Fibroblast of upper back skin (primary cell): Measurements from ENCODE around the gene IDE.
A peak's percentile ranks its signal among the peaks of the same experiment; 100 is the strongest.

Experiments used
- DNase-seq: peaks from one replicate; pipeline ENCODE4 v3.0.0-alpha.2; 2013

IDE gene

DNA sequence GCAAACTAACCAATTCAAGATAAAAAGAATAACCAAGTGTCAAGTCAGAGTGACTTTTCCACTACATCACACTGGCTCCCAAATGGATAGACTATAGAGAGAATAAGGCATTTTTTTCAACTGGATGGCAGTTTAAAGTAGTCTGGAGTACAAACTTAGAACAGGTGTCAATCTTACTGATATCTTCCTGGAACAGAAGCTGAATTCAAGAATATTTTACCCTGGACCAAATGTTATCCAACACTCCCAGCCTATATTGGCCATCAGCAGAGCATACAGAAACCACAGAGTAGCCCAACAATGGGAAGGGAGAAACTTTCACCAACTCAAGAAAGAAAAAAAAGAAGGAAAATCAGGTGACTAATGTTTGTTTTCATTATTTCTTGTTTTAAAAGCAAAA lies 11.5 kb downstream of the IDE start:
- DNase-seq = no peak

DNA sequence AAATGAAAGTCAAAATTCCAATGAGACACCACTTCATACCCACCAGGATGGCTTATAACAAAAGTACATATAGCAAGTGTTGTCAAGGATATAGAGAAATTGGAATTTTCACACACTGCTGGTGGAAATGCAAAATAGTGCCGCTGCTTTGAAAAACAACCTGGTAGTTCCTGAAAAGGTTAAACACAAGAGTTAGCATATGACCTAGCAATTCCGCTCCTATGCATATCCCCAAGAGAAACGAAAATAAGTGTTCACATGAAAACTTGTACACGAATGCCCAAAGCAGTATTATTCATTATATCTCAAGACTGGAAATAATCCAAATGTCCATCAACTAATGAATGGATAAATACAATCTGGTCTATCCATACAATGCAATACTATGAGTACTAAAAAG lies 14.8 kb downstream of the IDE start:
- no peak for DNase-seq

DNA sequence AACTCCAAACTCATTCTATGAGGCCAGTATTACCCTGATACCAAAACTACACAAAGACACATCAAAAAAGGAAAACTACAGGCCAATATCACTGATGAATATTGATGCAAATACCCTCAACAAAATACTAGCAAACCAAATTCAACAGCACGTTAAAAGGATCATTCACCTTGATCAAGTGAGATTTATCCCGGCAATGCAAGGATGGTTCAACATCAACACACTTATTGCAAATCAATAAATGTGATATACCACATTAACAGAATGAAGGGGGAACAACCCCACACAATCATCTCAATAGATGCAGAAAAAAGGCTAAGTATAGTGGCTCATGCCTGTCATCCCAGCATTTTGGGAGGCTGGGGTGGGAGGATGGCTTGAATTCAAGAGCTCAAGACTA lies 19.9 kb downstream of the IDE start:
- DNase-seq = no peak

DNA sequence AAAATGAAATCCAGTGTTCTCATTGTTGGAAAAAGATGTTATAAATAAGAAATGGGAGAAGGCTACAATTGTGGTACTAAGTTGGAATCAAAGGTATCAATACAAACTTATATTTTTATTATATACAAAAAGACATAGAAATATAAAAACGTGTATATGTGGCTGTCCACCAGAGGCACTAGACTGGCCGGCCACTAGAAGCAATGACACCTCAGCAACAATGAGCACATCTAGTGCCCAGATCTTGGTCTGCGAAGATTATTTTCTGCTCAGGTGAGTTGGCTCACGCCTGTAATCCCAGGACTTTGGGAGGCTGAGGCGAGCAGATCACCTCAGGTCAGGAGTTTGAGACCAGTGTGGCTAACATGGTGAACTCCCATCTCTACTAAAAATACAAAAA lies 21.6 kb downstream of the IDE start:
- DNase-seq = no peak

DNA sequence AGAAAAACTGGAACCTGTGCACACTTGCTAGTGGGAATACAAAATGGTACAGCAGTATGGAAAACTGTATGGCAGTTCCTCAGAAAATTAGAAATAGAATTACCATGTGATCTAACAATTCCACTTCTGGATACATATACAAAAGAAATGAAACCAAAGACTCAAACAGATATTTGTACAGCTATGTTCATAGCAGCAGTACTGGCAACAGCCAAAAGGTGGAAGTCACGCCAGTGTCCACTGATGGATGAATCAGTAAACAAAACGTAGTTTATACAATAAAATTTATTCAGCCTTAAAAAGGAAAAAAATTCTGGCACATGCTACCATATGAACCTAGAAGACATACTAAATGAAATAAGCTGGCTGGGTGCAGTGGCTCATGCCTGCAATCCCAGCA lies 23.0 kb downstream of the IDE start:
- no peak for DNase-seq

DNA sequence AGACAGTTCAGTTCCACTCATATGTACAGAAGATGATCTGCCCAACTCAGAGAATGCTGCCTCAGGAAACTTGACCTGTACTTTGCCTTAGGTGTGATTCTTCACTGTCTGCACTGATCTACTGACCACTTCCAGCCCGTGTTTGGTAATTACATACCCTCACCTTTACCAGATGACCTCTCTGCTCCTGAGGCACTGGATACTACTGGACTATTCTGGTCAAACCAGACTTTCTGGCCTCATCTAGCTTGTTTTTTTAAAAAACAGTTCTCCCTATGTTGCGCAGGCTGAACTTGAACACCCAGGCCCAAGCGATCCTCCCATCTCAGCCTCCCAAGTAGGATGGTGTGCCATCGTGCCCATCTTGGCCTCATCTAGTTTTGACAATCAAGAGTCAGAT lies 26.2 kb downstream of the IDE start:
- DNase-seq = no peak

DNA sequence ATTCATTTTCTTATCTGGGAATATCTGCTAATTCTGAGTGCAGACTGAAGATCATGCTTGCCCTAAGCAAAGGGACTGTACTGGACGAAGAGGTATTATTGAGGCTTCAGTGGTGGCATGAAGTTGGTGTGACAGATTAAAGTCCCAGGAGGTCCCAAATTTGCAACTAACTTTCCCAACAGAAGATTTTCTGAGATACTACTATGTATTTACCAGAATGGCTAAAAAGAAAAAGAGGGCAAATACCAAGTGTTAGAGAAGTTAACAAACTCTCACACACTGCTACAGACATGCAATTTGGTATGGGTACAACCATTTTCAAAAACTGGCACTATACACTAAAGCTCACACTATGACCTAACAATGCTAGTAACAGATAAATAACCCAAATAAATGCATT lies 28.3 kb downstream of the IDE start:
- DNase-seq = no peak

DNA sequence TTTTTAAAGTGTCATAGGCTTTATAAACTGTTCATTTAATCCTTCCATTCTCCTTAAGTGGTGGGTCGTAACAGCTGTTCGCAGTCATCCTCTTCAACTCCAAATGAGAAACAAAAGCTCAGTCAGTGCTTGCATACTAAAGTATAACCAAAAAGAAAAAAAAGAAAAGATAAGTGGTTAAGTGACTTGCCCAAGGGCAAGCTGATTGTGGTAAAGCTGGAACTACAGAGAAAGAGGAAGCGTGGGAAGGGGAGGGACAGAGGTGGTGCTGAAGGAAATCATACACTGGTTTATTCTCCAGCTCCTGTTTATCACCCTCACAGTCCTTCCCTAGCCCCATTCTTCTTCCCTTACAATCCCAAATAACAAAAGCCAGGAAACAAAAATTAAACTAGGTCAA lies 29.6 kb downstream of the IDE start:
- DNase-seq = peak; percentile 1

DNA sequence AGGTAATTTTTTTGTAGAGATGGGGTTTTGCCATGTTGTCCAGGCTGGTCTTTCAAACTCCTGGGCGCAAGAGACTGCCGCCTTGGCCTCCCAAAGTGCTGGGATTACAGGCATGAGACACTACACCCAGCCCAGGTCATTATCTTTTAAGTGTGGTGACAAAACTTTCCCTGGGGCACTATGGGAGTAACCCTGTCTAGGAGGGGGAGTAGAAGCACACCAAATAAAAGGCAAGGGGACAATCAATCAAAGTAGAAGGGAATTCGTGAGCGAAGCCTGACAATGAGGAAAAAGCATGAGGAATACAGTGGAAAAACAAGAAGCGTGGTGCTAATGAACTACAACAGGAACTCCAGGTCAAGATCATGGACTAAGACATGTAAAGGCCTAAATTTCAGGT lies 31.4 kb downstream of the IDE start:
- no peak for DNase-seq

DNA sequence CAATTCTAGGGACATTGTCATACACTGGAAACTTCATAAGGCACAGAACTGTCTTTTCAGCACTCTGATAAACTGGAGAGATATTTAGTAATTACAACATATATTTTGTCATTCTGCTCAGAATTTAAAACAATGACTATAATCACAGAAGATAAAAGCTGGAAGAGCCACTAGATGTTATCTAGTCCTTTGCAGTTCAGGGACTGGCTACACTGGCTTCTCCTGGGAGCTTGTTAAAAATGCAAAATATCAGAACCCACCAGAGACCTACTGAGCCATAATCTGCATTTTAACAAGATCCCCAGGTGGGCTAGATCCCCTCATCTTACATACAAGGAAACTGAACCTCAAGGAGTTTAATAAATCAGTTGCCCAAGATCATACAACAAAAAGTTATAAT lies 32.3 kb downstream of the IDE start:
- no peak for DNase-seq

DNA sequence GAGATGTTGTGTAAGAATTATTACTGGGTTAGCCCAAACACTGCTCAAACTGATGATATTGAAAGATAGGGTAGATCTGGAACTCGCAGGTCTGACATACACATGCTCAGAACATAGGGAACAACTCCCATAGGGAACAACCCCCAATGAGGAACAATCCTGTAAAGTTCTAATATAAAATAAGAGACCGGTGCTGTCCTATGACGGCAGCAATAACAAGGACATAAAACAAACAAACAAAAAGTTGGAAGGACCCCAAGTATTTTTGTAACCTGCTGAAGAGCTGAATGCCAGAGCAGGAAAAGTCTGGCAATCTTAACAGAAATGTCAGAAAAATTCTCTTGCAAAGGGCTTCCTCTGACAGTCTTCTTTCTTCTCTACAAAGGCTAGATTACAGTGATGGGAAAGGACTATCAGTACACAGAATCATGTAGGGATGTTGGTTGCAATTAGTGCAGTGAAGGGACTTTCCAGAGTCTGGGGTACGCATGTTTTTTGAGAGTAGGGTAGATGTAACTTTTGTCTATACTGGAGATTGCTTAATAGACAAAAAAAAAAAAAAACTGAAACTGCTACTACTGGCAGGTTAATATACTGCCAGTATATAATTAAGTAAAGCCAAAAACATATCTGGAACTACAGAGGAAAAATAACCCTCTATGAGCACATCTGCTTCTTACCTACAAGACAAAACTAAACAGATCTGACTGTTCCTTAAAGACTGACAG lies 35.5 kb downstream of the IDE start:
- DNase-seq = no peak

DNA sequence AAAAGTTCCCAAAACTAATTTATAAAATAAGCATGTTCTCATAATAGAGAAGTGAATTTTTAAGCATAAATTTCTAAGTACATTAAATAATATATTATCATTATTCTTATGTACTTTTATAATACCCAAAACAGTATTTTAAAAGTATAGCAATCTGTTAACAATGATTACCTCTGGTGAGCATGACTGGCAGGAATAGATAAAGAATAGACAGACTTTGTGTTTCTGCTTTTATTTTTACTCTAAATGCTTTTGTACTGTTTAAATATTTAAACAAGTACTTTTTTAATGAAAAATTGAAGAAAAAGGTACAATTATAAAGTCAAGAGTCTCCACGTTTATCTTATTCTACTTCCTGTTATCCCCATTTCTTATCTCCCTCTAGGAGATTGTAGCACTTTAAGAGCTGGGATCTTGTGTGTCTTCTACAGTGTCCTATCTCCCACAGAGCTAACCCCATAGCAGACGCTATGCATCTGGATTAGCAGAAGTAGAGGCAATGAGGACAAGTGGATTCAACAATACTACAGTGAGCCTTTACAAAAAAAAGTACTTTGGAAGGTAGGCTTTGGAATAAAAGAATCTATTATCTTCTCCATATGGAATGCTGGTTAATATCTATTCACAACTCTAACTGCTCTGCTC lies 42.9 kb downstream of the IDE start:
- no peak for DNase-seq

DNA sequence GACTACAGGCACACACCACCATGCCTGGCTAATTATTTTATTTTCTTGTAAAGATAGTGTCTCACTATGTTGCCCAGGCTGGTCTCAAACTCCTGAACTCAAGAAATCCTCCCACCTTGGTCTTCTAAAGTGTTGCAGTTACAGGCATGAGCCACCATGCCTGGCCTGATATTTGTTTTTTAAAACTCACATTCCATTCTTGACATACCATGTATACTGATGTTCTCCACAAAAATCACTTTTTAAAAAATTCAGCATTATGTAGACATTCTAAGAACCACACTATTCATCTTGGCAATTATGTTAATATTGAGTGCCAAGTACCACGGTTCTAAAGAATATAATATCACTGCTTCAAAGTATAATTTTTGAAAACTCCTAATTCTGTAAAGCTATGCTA lies 43.5 kb downstream of the IDE start:
- peak; percentile 49 for DNase-seq

DNA sequence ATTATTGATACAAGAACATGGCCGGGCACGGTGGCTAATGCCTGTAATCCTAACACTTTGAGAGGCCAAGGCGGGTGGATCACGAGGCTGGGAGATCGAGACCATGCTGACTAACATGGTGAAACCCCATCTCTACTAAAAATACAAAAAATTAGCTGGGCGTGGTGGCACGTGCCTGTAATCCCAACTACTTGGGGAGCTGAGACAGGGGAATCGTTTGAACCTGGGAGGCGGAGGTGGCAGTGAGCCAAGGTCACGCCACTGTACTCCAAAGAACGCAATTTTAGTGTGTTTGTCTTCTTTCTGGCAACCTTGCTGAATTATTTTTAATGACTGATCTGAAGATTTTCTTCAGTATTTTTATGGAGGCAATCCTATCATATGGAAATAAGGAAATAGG lies 46.2 kb downstream of the IDE start:
- DNase-seq = no peak

DNA sequence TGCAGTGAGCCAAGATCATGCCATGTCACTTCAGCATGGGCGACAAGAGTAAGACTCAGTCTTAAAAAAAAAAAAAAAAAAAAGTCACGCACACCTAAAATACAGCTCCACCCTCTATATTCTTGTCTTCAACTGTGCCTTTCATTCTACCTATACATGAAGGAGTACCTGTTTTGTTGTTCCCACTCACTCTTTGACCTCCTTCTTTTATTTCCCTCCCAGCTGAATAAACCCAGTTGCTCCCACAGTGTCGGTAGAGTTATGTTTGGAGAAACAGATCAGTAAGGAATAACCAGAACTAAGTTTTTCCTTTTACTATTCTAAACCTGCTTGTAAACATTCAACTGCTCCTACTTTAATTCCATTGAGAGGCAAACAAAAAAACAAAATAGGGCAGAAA lies 50.3 kb downstream of the IDE start:
- DNase-seq = no peak

DNA sequence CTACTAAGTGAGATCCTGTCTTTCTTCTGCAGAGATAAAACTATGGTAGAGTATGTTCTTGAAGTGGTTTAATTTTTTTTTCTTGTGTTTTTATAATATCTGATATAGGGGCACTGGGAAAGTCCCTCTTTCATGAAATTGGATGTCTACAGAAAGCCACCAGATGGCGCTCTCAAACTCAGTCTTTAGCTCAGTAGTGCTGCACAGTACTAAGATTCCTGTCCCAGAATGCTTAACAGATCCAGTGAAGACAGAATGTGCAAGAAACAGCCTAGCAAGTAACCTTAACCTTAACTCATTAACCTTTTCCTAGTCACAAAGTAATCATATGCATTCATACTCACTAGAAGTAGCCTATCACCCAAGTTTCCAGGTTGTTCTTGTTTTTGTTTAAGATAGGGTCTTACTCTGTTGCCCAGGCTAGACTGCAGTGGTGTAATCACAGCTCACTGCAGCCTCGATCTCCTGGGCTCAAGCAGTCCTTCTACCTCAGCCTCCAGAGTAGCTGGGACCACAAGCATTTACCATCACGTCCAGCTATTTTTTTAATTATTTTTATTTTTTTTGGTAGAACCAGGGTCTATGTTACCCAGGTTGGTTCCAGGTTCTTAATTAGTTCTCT lies 56.7 kb downstream of the IDE start:
- peak; percentile 75 for DNase-seq

DNA sequence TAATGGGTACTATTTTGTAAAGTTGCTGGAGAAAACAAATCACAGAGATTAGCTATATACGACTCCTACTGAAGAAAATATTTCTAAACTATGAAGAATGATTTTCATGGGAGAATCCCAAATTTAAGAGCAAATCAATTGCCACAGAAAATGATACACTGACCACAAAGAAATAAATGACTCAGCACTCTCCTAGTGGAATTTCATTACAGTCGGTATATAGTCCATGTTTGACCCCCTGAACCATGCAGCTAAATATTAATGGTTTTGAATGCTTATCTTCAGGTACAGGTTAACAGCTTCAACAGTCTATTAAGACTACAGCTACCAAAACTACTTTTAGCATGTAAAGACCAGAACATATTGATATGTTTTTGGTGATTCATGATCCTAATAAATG lies 65.0 kb downstream of the IDE start:
- DNase-seq = peak; percentile 4

DNA sequence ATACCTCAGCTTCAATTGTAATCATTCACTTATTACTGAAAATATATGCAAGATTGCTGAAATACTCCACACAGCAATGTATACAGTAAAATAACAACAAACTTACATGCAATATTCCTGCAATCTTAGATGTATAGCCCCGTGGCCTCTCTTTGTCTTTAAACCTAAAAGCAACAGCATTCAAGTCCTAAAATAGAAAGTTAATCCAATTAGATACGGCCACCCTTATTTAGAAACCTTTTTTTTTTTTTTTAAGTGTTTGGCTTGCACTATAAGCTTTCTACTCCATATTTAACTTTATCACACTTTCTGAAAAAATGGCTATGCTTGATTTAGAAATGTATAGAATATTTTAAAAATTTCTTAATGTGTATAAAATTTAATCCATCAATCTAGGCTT lies 67.6 kb downstream of the IDE start:
- no peak for DNase-seq

DNA sequence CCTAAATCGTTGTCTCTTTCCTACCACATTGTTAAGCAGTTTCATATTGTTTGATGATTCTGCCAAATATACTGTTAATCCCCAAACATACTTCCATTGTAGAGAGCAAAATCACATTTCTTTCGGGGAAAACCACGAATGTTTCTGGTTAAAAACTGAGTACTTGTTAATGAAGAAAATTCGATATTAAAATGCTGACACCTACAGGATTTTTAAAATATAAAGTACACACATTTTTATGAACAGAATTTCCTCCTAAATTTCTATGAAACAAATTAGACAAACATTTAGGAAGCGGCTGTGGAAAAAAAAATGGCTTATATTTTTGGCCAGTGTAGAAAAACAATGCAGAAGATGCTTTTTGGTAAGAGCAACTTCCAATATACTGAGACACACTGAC lies 68.8 kb downstream of the IDE start:
- no peak for DNase-seq

DNA sequence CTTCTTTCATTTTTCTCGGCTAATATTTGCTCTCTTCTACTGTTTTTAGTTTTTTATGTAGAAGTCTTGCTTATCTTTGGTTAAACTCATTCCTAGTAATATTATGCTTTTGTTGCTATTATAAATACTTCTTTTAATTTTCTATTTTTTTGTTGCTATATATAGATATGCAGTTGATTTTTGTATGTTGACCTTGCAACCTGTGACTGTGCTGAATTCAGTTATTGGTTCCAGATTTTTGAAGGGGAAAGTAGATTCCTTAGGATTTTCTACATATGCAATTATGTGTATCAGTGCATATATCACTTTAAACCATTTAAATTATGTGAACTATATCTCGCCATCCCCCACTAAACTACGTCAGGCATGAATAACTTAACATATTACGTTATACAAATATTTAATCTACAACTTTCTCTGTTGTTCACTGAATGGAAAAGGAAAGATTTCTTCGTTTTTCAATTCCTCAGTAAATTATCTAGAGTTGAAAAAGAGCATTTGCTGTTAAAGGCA lies 71.5 kb downstream of the IDE start:
- no peak for DNase-seq

DNA sequence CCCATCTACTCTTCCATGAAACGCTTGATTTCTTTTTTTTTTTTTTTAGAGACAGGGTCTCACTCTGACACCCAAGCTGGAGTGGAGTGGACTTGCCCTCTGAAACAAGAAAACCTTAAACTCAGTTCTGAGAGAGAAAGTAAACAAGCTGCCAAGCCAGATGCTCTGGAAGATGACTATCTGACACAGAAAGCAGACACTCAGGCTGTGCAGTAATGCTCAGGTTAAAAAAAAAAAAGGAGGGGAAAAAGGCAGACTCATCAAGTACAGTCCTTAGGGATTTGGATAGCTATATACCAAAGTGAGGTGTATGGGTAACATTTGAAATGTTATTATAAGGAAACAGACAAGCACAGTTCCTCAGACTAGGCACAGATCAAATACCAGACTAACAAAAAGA lies 80.5 kb downstream of the IDE start:
- peak; percentile 6 for DNase-seq

DNA sequence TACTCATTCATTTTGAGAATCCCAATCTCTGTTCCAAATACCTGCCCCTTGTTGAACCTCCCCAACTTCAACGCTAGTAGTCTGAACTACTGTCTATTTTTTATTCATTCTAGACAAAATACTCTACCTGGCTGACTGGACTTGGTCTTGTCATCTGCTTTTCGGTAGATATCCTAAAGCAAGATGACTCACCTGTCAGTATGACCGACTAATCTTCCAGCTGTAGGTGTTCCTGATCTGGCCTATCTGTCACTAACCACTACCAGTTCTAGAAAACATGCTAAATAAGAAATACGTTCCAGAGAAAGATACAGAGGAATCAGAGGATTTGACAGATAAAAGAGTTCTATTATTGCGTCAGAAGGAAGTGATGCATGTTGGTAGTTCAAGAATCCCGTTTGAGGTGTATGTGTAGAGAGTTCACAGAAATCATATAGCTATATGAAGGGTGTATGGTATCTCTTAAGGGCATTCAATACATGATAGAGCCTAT lies 81.1 kb downstream of the IDE start:
- DNase-seq = no peak

DNA sequence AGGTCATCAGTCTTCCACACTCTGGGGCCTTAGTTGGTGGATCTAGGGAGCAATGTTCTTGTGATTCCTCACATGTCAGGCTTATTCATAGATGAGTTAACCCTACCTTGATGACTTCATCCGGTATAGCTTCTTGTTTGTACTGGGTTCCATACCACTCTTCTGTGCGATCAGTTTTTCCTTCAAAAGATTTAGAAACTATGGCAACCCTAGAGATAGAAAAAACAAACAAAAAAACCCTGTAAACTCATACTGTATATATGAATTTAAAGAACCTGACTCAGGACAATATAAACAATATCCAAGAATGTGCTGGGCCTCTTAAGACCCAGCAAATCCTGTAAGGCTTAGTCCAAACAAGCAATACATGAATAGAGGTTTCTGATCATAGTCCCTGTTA lies 83.5 kb downstream of the IDE start:
- DNase-seq = no peak

DNA sequence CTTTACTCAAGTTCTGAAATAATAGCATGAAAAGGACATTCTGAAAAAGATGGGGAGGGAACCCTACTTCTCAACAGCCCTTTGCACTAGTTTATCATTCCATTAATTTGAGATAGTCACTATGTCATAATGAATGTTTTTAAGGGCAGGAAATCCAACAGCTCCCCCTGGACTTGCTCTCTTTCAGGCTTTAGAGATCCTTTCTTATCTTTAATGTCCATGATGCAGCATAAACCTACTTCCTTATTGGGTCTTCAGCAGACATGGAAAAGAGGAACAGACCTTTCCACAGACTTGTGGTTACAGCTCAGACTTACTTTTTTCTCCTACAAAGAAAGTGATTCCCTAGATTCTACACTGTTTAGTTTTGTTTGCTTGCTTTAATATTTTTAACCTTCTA lies 87.3 kb downstream of the IDE start:
- no peak for DNase-seq
